NCI-H2196 (cell line): Measurements from ENCODE around the gene HCFC1R1.

Source experiments
- DNase-seq: peaks from one replicate; lab custom pipeline; 2025; ENCODE audit not compliant: unreplicated experiment; lab: John Stamatoyannopoulos, UW

HCFC1R1 gene

GRCh38 chr16:3035972-3036725 is 12.4 kb upstream of the HCFC1R1 start:
- no peak for DNase-seq

DNA sequence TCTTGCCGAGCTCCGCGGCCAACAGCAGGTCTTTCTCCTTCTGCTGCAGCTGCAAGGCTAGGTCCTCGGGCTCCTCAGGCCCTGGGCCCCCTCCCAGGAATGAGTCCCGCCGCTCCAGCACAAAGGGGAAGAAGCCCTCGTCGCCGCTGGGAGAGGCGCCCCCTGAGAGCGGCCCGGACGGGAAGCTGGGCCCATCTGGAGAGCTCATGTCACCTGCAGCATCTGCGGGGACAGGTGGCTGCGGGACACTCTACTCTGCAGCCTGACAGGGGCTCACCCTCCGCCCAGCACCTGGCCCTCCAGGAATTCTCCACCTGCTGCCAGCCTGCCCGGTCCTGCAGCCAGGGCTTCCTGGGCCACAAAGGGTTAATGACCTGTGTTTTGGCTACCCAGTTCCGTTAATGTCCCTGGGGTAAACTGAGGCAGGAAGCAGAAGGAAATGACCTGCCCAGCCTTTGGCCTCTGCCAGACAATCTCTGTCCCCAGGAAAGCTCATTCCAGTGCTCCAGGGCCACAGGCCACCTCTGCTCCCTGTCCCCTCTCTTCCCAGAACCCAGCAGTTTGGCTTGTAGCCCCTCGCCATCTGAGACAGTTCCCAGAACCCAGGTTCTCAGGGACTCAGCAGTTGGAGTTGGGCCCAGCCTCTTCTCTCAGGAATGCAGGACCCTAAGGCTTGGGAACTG is 11.7 kb upstream of the HCFC1R1 start:
- DNase-seq: no peak

DNA sequence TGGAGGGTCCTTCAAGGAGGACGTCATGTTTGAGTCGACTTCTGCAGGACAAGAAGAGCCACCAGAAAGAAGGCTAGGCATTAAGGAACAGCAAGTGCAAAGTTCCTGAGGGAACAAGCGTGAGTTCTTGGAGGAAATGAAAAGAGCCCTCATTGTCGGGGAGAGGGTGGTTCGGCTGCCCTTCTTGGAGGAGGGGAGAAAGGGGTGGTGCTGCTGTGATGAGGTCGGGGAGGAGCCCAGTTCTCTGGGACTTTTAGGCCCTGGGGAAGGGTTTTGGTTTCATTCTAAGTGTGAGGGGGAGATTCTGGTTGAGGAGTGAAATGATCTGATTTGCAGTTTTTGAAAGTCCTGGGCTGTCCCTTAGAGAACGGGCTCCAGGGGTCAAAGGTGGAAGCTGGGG is 8.9 kb upstream of the HCFC1R1 start:
- no peak for DNase-seq

GRCh38 chr16:3030222-3031212 is 6.8 kb upstream of the HCFC1R1 start:
- no peak for DNase-seq

DNA sequence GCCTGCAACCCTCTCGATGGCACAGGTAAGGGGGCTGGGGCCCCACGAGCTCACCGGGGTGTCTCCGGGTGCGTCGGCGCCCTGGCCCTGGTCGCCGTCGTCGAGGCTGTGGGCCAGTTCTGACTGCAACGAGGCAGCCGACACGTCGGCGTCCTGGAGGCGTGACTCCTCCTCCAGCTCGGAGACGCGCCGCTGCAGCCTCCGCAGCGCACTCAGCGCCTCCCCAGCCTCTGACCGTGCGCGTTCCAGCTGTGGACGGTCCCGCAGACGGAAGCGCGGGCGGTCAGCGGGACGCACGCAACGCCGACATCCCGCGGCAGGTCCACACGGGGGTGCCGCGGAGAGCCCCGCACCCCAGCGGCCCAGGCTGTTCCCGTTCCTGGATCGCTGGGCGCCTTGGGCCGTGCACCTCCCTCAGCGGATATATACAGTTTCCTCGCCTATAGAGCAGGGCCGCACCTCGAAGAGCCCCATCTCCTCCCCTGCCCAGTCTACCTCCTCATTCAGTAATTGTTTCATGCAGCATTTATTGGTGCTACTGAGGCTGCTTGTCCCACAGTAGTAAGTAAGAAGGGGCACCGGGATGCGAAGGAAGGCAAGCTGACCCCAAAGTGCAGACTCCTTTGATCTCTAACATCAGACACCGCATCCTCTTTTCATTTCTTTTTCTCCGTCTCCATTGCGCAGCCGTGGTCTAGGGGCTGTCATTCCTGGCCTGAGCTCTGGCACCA is 5.9 kb upstream of the HCFC1R1 start:
- DNase-seq: peak; percentile 59

DNA sequence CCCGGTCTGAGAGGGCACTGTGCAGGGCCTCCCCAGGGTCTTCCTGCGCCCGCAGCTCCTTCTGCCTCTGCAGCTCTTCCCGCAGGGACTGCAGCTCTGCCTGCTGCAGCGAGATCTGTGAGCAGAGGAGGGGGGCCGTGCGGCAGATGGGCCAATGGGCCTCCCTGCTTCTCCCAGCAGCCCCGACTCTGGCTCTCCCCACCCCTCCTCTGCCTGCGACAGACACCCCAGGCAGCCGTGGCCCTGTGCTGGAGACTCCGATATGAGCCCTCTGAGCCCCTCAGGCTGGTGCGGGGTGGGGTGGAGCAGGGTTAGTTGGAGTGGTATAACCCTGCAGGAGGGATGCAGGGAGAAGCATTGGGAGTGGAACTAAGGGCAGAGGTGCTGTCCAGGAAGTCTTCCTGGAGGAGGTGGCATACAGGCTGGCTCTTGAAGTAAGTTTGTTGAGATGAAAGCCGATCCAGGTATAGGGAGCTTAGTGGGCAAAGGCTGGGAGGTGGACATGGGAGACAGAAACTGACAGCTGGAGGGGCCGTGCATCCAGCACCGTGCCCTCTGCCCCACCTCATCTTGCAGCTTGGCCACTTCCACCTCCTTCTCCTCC is 5.1 kb upstream of the HCFC1R1 start:
- DNase-seq: no peak

DNA sequence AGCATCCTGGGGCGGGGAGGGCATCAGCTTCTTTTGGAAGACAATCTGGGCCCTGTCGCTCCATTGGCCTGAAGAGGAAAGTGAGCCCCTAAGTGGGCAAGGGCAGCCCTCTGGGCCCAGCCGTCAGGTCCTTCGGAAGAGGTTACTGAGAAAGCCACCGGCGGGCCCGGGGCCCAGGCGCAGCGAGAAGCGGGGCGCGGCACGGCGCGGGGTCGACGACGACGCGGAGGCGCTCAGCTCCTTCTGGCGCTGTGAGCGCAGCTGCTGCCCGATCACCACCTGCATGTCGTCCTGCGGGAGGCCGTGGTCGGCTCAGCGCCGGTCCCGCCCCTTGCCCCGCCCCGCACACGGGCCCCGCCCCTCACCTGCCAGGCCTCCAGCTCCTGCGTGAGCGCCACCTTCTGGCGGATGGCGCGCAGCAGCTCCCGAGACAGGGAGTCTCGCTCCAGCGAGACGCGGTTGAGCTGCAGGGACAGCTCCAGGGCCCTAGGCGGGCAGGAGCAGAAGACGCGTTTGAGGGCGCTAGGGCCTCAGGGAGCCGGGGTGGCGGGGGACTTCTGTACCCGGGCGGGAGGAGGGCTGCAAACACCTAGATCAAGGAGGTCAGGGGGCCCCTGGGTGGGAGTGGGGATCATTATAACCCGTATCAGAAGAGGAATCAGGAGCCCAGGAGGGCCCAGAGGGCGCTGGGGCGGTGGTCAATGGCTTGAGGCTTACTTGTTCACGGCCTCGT is 4.4 kb upstream of the HCFC1R1 start:
- DNase-seq: peak; percentile 95

- no peak for DNase-seq
Observed at GRCh38 chr16:3027489-3027795, 3.7 kb upstream of the HCFC1R1 start.

DNA sequence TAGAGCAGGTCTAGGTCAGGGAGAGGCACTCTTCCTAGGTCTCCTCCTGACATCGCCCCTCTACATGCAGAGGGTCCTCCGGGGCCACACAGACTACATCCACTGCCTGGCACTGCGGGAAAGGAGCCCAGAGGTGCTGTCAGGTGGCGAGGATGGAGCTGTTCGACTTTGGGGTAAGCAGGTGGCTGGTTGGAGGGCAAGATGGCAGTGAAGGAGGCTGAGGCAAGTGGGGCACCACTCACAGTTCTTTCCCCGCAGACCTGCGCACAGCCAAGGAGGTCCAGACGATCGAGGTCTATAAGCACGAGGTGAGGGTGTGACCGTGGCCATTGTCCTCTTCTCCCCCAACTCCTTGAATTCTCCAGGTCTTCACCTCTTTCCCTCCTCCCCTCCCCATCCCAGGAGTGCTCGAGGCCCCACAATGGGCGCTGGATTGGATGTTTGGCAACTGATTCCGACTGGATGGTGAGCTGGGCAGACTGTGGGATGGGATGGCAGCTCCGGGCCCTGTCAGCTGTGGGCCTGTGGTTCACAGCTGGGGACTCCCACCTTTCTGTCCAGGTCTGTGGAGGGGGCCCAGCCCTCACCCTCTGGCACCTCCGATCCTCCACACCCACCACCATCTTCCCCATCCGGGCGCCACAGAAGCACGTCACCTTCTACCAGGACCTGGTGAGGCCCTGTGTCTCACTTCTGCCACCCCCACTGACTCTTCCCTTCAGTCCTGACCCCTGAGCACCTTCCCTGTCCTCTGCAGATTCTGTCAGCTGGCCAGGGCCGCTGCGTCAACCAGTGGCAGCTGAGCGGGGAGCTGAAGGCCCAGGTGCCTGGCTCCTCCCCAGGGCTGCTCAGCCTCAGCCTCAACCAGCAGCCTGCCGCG is 3.1 kb upstream of the HCFC1R1 start:
- no peak for DNase-seq

- DNase-seq: no peak
Observed at GRCh38 chr16:3026003-3026378, 2.2 kb upstream of the HCFC1R1 start.

DNA sequence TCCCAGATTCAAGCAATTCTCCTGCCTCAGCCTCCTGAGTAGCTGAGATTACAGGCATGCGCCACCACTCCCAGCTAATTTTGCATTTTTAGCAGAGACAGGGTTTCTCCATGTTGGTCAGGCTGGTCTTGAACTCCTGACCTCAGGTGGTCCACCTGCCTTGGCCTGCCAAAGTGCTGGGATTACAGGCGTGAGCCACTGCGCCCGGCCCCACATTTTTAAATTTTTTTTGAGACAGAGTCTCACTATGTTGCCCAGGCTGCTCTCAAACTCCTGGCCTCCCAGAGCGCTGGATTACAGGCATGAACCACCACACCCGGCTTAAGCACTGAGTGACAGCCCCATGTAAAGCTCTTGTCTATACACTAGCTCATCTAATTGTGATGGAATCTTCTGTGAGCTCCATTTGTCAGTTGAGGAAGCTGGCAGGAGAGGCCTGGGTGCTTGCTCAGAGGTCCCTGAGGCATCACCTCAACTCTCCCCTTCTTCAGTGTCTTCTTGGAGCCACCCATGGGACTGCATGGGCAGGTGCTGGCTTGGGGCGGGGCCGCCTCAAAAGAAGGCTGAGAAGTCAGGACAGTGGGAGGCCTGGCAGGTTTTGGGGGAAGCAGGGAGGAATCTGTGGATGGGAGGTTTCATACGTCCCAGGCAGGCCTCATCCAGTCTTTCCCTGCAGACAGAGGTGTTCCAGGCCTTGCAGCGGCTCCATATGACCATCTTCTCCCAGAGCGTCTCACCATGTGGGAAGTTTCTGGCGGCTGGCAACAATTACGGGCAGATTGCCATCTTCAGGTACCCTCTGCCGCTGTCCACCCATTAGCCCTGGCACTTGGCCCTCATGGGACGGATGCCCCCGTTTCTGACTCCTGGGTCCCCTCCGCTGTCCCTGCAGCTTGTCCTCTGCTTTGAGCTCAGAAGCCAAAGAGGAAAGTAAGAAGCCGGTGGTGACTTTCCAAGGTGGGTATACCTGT is 1.6 kb upstream of the HCFC1R1 start:
- DNase-seq: no peak

- DNase-seq: peak; percentile 23
Observed at GRCh38 chr16:3023415-3023668, 400 bp downstream of the HCFC1R1 start.

- no peak for DNase-seq
Observed at GRCh38 chr16:3022684-3023414, 893 bp downstream of the HCFC1R1 start.

GRCh38 chr16:3022208-3022683 is 1.5 kb downstream of the HCFC1R1 start:
- DNase-seq: peak; percentile 57

- peak; percentile 79 for DNase-seq
Observed at GRCh38 chr16:3021449-3022207, 2.1 kb downstream of the HCFC1R1 start.

DNA sequence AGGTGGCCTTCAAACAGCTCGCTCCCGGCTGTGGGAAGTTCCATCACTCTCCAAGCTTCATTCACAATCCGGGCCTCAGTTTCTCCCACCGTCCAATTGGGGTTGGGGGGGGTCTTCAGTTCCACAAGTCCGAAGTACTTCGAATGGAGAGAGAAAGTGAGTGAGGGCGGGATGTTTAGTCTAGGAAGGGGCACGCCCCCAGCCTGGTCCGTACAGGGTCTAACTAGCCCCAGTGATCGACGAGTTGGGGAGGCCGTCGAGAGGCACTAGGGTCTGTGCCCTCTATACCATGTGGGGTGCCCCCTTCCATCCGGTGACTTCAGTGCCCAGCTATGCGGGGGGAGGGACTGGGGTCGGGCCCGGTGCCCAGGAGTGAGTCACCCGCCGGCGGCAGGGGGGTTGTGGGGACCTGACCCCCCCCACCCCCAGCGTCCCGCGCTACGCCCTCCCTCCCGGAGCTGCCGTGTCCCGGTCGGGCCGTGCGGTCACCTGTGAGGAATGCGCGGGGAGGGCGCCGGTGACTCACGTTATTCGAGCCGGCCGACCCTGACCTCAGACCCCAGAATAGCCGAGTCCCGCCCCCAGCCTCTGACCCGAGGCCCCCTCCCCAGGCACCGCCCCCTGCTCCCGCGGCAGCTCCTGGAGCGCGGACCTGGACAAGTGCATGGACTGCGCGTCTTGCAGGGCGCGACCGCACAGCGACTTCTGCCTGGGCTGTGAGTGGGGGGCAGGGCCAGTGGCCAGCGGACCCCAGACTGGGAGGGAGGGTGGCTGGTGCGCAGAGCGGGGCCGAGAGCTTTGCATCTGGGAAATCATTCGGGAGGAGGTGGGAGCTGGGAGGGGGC is 2.9 kb downstream of the HCFC1R1 start:
- DNase-seq: peak; percentile 62
